ENCODE measurements around the gene SLC4A4.

GRCh38 chr4:71494539-71494938, 155.7 kb downstream of the SLC4A4 start:
- TF ChIP-seq EGR1 (IDR thresholded peaks at IDR 0.05) (no peak), MAX (IDR thresholded peaks at IDR 0.05) (no peak), RAD21 (IDR thresholded peaks at IDR 0.05; ENCODE audit: low read depth) (no peak), TAF1 (IDR thresholded peaks at IDR 0.05; ENCODE audit: low read depth) (no peak), TEAD4 (IDR thresholded peaks at IDR 0.05) (no peak), TCF12 (IDR thresholded peaks at IDR 0.05; ENCODE audit: low read depth) (no peak), NFIC (IDR thresholded peaks at IDR 0.05) (no peak), EP300 (IDR thresholded peaks at IDR 0.05; ENCODE audit: borderline replicate concordance) (no peak), YY1 (IDR thresholded peaks at IDR 0.05; ENCODE audit: low read depth) (no peak)
